Endothelial cell of umbilical vein (primary cell): Measurements from ENCODE around the gene SEMA4C. TPM values are rescaled to one million over a fixed set of nuclear protein-coding genes. Genes with fewer than 3 reads are reported as not detected.

Source experiments
- BruUV-seq: library from RNA; stranded (reverse); fragments of 400-500 nt; replicated peaks from 2 replicates; lab custom pipeline; 2021; lab: Mats Ljungman, UMichigan
- CTCF ChIA-PET: fragments of 300-600, 350-600 bp; sonication (Branson Sonifier 250); formaldehyde crosslinking; loops from one replicate; lab custom pipeline; 2021; ENCODE audit warnings: antibody characterized with exemption, inconsistent platforms; lab: Charles Lee
- POLR2A ChIA-PET: fragments of 300-600, 350-600 bp; sonication (Branson Sonifier 250); formaldehyde crosslinking; loops from one replicate; lab custom pipeline; 2021; ENCODE audit warnings: antibody characterized with exemption, inconsistent platforms; lab: Charles Lee
- DNase-seq: peaks from one replicate; pipeline ENCODE4 v3.0.0-alpha.2; 2011; ENCODE audit warnings: low read depth, low spot score
- FAIRE-seq: peaks from 2 replicates; lab custom pipeline; 2011; peaks lifted over from hg19 to GRCh38; lab: Jason Lieb, UNC
- H2AFZ ChIP-seq: 2 replicates; pipeline ENCODE4 v1.6.0; 2012; ENCODE audit warnings: low read depth, low read length, control low read depth, inconsistent platforms
- H3K27ac ChIP-seq: 2 replicates; pipeline ENCODE4 v1.5.1; 2011; ENCODE audit warnings: low read depth, mild to moderate bottlenecking, control low read depth, low read length, moderate library complexity; ENCODE audit not compliant: insufficient read depth
- H3K27me3 ChIP-seq, 2 experiments: 2 replicates each; pipeline versions ENCODE4 v1.6.0 to v1.6.1; 2011; ENCODE audit warnings: low read length in 2 of 2, mixed read lengths in 1 of 2; ENCODE audit not compliant: control insufficient read depth in 2 of 2, insufficient read depth in 2 of 2
- H3K36me3 ChIP-seq, 2 experiments: 2 replicates in 1 of 2; 3 replicates in 1 of 2; pipeline ENCODE4 v1.5.1; 2011; ENCODE audit warnings: low read length in 2 of 2, mild to moderate bottlenecking in 1 of 2, moderate library complexity in 1 of 2; ENCODE audit not compliant: control insufficient read depth in 2 of 2, insufficient read depth in 2 of 2; ENCODE audit errors: extremely low read depth in 1 of 2
- H3K4me1 ChIP-seq: 3 replicates; pipeline ENCODE4 v1.5.1; 2011; ENCODE audit warnings: mild to moderate bottlenecking, low read length; ENCODE audit not compliant: control insufficient read depth, insufficient read depth; ENCODE audit errors: extremely low read depth
- H3K4me2 ChIP-seq: 2 replicates; pipeline ENCODE4 v1.6.1; 2011; ENCODE audit warnings: low read length, control low read depth, mixed read lengths; ENCODE audit not compliant: insufficient read depth
- H3K4me3 ChIP-seq, 3 experiments: fragments of 200-600 bp in 1 of 3; sonication (generic), shearing (Covaris generic) in 1 of 3; replicated peaks in 1 of 3; 2 replicates each; pipeline ENCODE4 v1.5.1; 2011 to 2016; ENCODE audit warnings: control low read depth in 3 of 3, low read length in 3 of 3, mild to moderate bottlenecking in 2 of 3, inconsistent platforms in 1 of 3, low read depth in 1 of 3, moderate library complexity in 1 of 3; ENCODE audit not compliant: insufficient read depth in 1 of 3
- H3K79me2 ChIP-seq: 2 replicates; pipeline ENCODE4 v1.6.0; 2012; ENCODE audit warnings: low read length, inconsistent platforms; ENCODE audit not compliant: control insufficient read depth, insufficient read depth
- H3K9ac ChIP-seq: replicated peaks from 2 replicates; pipeline ENCODE3; 2011; ENCODE audit warnings: low read length, control low read depth; ENCODE audit not compliant: insufficient read depth; ENCODE audit errors: extremely low read depth
- H3K9me1 ChIP-seq: replicated peaks from 3 replicates; pipeline ENCODE4 v1.6.0; 2011; ENCODE audit warnings: mild to moderate bottlenecking, low read length; ENCODE audit not compliant: control insufficient read depth, insufficient read depth; ENCODE audit errors: extremely low read depth
- H3K9me3 ChIP-seq: replicated peaks from 2 replicates; pipeline ENCODE4 v1.5.1; 2012; ENCODE audit warnings: low read length, inconsistent platforms; ENCODE audit not compliant: control insufficient read depth, insufficient read depth
- H4K20me1 ChIP-seq: replicated peaks from 2 replicates; pipeline ENCODE3; 2011; ENCODE audit warnings: mild to moderate bottlenecking, low read length; ENCODE audit not compliant: control insufficient read depth, insufficient read depth; ENCODE audit errors: extremely low read depth
- CTCF ChIP-seq, 2 donors: IDR thresholded peaks; 1 replicate in 1 of 2; 2 replicates in 1 of 2; pipeline ENCODE4 v1.5.1; 2011; ENCODE audit warnings: low read length in 2 of 2, mild to moderate bottlenecking in 2 of 2, moderate library complexity in 2 of 2, control low read depth in 1 of 2, inconsistent platforms in 1 of 2, low read depth in 1 of 2; ENCODE audit not compliant: insufficient read depth in 1 of 2; ENCODE audit errors: extremely low read depth in 1 of 2
- EZH2 ChIP-seq: IDR thresholded peaks from 2 replicates; pipeline ENCODE4 v1.6.1; 2012; ENCODE audit warnings: borderline replicate concordance, low read depth, mild to moderate bottlenecking, moderate library complexity, low read length, inconsistent platforms; ENCODE audit not compliant: severe bottlenecking
- FOS ChIP-seq: IDR thresholded peaks from 2 replicates; pipeline ENCODE4 v1.6.1; 2011; ENCODE audit warnings: mild to moderate bottlenecking, low read length, moderate library complexity, borderline replicate concordance; ENCODE audit not compliant: insufficient read depth
- GATA2 ChIP-seq: IDR thresholded peaks from 2 replicates; pipeline ENCODE4 v1.7.0; 2011; ENCODE audit warnings: low read depth, mild to moderate bottlenecking, moderate library complexity, mixed read lengths, low read length; ENCODE audit not compliant: insufficient read length, insufficient read depth
- JUN ChIP-seq: IDR thresholded peaks from 2 replicates; pipeline ENCODE4 v1.6.1; 2011; ENCODE audit warnings: borderline replicate concordance, low read depth; ENCODE audit not compliant: insufficient read length, insufficient read depth
- MYC ChIP-seq: IDR thresholded peaks from one replicate; pipeline ENCODE4 v1.6.1; 2011; ENCODE audit warnings: mild to moderate bottlenecking, low read depth, low read length
- POLR2A ChIP-seq: IDR thresholded peaks from 2 replicates; pipeline ENCODE4 v1.6.1; 2012; ENCODE audit warnings: low read depth, mild to moderate bottlenecking, control low read depth, low read length
- POLR2AphosphoS5 ChIP-seq: IDR thresholded peaks from 2 replicates; pipeline ENCODE4 v1.6.1; 2012; ENCODE audit warnings: low read depth, mild to moderate bottlenecking, control low read depth, low read length, moderate library complexity; ENCODE audit not compliant: insufficient read depth
- dilution Hi-C: fragments of 300-500 bp; cut with MboI; formaldehyde crosslinking; loops from one replicate; pipeline ENCODE4 v1.15.0; 2019; ENCODE audit warnings: low sequenced_read_pairs; ENCODE audit not compliant: extremely low pct_ligation_motif_present
- intact Hi-C: fragments of 100-400 bp; cut with micrococcal nuclease; formaldehyde crosslinking; loops from one replicate; pipeline ENCODE4 v1.10.0; 2022
- polyA plus RNA-seq, 4 experiments: library from polyadenylated mRNA; depleted of rRNA in 3 of 4; stranded (reverse) in 3 of 4; unstranded in 1 of 4; fragments of >200 nt; gene quantifications; 2 replicates each; pipeline versions ENCODE4 v1.2.1 to v1.2.3, GENCODE V29; 2011 to 2012; ENCODE audit warnings: missing spikeins in 1 of 4
- total RNA-seq: library from RNA; stranded (reverse); gene quantifications from 2 replicates; pipeline ENCODE4 v1.2.3, GENCODE V29; 2021
- TF ChIP-seq, protein P1 (sequence below): IDR thresholded peaks from 2 replicates; pipeline ENCODE4 v1.6.1; 2011; ENCODE audit not compliant: insufficient read depth, insufficient read length

The SEMA4C gene
- total and polyA plus RNA-seq, 2 donors (not counting 3 experiments of a cell fraction or from before 2014, with no cell fraction given): 16.4 to 17.3 TPM

GRCh38 chr2:96875498-96876268 is 5.8 kb upstream of the SEMA4C start:
- Histone ChIP-seq H3K9me3 (no peaks in the 10 kb centered on the region), H2AFZ (no peak overlapping the region), H3K4me3 (no peak overlapping the region), H3K27ac (no peak overlapping the region), H3K9ac (no peak overlapping the region), H3K79me2 (no peaks in the 10 kb centered on the region), H3K4me2 (no peak overlapping the region), H3K9me1 (no peaks in the 10 kb centered on the region), H3K36me3 (no peaks in the 10 kb centered on the region), H3K27me3 (peaks cover 7 to 9% of the 10 kb centered on the region in 2 experiments), H3K4me1 (peaks cover 4% of the 10 kb centered on the region), H4K20me1 (no peaks in the 10 kb centered on the region)
- dilution Hi-C loops (no loop called here), intact Hi-C loops (no loop called here)
- FAIRE-seq: no peak
- ChIA-PET POLR2A (no interaction called here), CTCF (interaction anchor here (0.5 to 1.2 kb wide), 2 partner anchors 15 to 84 kb away, joined by 3 read pairs; no protein-coding TSS in a partner anchor)
- BruUV-seq: no TSS peak
- no peak for DNase-seq
- TF ChIP-seq POLR2AphosphoS5 (no peak), FOS (no peak), CTCF (IDR thresholded peaks at IDR 0.05; ENCODE audit: extremely low read depth in 1 of 2, insufficient read depth in 1 of 2, low read depth in 1 of 2, low read length in 2 of 2) (no peak), JUN (no peak), POLR2A (no peak), GATA2 (no peak), EZH2 (no peak), MYC (no peak)
- TF ChIP-seq, protein P1, sequence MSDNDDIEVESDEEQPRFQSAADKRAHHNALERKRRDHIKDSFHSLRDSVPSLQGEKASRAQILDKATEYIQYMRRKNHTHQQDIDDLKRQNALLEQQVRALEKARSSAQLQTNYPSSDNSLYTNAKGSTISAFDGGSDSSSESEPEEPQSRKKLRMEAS: no peak
